GM12891 (cell line): Measurements from ENCODE around the gene SDCCAG8.

Source experiments
- PAX5 ChIP-seq: IDR thresholded peaks from 2 replicates; pipeline ENCODE4 v1.6.1; 2011; ENCODE audit warnings: low read length, moderate library complexity, mild to moderate bottlenecking; ENCODE audit not compliant: insufficient read depth, severe bottlenecking
- POLR2A ChIP-seq: IDR thresholded peaks from 2 replicates; pipeline ENCODE4 v1.6.1; 2011; ENCODE audit warnings: low read depth, low read length, control low read depth
- POLR2AphosphoS5 ChIP-seq: IDR thresholded peaks from 2 replicates; pipeline ENCODE4 v1.6.1; 2011; ENCODE audit warnings: low read depth, low read length, control low read depth
- POU2F2 ChIP-seq: IDR thresholded peaks from 2 replicates; pipeline ENCODE4 v1.6.1; 2011; ENCODE audit warnings: low read depth, mild to moderate bottlenecking, control low read depth, low read length, moderate library complexity
- SPI1 ChIP-seq: IDR thresholded peaks from 2 replicates; pipeline ENCODE4 v1.6.1; 2011; ENCODE audit warnings: low read depth, low read length, control low read depth
- TAF1 ChIP-seq: IDR thresholded peaks from 2 replicates; pipeline ENCODE4 v1.6.1; 2011; ENCODE audit warnings: low read depth, low read length, control low read depth

DNA sequence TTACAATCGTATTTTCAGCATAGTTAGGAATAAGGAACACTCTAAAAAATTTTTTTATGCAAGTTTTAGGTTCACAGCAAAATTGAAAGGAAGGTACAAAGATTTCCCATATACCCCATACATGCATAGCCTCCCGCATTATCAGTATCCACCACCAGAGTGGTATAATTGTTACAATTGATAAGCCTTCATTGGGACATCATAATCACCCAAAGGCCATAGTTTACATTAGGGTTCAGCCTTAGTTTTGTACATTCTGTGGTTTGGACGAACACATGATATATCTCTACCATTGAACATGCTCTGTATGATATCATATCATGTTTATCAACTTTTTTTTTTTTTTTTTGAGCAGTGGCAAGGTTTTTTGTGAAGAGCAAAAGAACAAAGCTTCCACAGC is 180.0 kb downstream of the SDCCAG8 start:
- TF ChIP-seq POLR2A (no peak), TAF1 (no peak), POLR2AphosphoS5 (no peak), SPI1 (no peak), POU2F2 (no peak), PAX5 (no peak)
